GM21528 (cell line): Measurements from ENCODE around the gene ACBD6.

Experiments used
- ATAC-seq: cut with Tn5 transposase; IDR thresholded peaks from one replicate; pipeline ENCODE4 v1.9.1; 2021; ENCODE audit warnings: mild to moderate bottlenecking, moderate library complexity; ENCODE audit not compliant: unreplicated experiment, low FRiP score

Gene ACBD6

DNA sequence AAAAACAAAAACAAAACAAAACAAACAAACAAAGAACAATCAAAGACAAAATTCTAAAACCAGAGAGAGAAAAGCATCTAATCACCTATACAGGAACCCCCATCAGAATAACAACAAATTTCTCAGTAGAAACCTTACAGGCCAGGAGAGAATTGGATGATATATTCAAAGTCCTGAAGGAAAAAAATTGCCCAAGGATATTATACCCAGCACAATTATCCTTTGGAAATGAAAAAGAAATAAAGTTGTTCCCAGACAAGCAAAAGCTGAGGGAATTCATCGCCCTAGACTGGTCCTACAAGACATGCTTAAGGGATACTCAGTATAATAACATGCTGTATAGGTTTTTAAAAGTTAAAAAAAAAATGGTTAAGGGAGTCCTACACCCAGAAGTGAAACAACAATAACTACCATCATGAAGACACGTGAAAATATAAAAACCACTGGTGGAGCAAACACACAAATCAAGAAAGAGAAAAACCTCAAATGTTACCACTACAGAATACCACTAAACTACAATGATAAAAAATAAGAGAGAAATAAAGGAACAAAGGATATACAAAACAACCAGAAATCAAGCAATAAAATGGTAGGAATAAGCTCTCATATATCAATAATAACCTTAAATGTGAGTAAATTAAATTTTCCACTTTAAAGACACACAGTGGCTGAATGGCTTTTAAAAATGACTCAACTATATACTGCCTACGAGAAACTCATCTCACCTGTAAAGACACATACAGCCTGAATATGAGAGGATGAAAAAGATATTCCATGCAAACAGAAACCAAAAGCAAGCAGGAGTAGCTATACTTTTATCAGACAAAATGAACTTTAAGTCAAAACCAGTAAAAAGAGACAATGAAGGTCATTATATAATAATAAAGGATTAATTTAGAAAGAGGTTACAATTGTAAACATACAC is 121.9 kb downstream of the ACBD6 start:
- ATAC-seq = no peak

DNA sequence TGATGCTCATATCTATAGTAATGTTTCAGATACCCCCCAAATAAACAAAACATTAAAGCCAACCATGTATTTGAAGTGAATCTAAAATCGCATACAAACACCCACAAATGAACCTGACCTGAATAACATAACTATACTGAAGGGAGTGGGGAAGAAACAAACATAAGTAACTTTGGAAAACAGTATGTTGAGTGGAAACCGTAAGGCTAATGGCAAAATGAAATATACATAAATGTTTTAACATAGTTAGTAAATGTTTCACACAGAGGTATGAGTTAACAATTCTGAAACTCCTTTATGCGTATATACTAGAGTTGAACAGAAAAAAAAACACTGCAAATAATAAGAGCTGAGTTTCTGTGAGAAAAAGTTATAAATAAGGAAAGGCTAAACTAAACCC is 125.6 kb downstream of the ACBD6 start:
- ATAC-seq = no peak

DNA sequence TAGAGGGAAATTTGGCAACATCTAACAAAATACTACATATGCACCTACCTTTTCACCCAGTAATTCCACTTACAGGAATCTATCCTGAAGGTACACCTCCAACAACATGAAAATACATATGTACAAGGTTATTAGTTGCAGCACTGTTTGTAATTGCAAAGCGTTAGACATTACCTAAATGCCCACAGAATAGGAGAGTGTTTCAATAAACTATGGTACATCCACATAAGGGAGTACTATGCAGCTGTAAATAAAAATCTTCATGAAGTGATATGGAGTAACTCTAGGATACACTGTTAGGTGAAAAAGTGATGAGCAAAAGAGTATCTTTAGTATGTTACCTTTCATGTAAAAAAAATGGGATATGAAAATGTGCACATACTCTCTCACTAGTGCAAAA is 126.1 kb downstream of the ACBD6 start:
- ATAC-seq = no peak

DNA sequence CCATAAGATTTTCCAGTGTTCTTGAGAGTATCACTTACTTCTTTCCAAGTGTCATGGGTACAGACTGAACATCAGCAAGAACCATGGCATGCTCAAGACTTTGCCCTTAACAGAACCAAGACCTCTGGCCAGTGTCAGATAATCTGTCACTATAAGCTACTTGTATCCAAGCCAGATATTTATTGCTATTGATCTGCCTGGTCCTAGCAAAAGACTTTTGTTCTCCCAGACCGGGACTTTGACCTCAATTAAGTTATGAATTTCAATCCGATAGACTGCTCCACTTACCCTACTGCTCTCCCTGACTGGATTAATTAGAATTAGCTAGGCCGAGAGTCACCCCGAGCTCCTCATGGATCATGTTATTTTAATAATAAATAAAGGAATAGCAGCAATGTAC is 129.6 kb downstream of the ACBD6 start:
- no peak for ATAC-seq

DNA sequence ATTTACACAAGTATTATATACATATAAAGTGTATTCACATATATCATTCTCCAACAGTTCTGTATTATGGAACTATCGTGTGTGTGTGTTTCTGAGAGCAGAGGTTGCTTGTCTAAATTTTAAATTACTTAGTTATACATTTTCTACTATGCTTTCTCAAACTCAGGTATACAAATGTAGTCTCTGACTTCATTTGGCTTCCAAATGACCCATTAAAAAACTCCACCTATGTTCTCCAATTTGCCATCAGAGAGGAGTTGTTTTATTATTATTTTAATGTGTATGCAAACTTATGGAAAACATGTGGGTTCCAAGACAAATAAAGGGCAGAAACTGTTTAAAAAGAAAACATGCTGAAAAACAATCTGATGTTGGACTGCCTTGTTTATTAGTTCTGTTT is 131.8 kb downstream of the ACBD6 start:
- ATAC-seq = no peak

DNA sequence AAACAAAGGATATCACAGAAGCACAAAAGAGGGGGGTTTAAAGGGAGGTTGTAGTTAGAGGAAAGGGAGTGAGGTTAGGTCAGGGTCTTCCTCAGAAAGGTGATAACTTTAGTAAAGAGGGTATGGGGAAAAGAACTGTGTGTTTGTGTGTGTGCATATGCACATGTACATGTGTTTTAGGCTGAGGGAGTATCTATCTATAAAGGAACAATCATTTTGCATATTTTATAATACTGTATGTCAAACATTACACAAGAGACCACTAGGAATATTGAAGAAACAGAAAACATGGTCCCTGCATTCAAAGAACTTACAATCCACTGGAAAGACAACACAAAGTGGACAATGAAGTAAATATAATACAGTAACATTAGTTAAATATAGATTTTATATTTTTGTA is 132.2 kb downstream of the ACBD6 start:
- ATAC-seq = no peak

DNA sequence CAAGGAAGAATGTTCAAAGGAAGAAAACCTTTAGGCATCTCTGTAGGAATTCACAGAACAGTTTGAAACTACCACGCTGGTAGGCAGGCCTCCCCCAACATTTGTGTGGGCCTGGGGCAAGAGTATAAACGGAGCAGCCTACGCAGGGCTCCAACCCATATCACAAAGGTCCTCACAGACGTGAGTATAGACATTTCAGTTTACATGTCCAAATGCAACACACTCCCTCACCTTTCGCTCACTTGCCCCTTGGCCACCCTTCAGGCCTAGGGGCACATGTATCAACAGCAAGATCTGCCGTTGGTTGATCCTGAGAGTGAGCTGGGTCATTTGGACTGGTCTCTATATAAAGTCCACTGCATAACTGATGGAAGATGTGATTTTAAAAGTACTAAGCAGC is 133.3 kb downstream of the ACBD6 start:
- no peak for ATAC-seq

DNA sequence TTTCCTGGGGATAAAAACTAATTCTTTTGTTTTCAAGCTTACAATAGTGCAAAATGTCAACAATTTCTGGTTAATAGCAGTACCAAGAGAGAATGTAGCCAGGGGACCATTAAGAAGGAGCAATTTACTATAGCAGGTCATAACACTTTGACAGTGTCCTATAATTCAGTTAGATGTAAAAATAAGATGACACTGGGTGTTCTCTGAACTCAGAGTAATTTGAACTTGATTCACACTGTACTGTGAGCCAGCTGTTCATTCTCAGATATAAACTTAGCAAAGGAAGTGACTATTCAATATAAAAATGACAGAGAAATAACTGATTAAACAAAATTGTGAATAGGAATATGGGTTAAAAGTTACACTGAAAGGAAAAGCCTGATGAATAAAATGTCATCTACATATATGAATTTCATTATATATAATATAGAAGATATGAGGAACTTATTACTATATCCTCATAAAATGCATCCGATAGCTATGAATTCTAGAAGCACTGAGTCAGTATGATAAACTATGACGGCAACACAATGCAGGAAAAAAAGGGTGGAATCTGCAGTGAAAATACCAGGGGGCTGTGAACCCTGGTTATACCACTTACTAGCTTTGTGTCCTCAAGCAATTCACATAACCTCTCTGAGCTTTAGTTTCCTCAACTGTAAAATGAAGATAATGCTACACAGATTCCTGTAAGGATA is 135.9 kb downstream of the ACBD6 start:
- no peak for ATAC-seq

DNA sequence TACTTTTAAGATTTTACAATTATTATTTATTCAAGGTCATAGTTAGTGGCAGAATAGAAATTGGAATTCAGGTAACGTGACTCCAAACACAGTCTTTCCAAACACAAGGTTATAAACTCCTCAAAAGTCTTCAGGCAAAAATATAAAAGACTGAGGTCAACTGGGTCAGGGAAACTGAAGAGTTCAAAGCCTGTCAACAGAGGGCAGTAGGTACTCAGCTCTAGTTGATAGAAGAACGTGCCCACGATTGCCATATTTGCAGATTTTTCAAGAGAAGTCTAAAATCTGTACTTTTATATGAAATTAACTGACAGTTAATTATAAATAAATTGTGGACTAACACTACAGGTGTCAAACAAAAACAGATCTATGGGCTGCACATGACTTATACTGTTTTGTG is 137.3 kb downstream of the ACBD6 start:
- no peak for ATAC-seq

DNA sequence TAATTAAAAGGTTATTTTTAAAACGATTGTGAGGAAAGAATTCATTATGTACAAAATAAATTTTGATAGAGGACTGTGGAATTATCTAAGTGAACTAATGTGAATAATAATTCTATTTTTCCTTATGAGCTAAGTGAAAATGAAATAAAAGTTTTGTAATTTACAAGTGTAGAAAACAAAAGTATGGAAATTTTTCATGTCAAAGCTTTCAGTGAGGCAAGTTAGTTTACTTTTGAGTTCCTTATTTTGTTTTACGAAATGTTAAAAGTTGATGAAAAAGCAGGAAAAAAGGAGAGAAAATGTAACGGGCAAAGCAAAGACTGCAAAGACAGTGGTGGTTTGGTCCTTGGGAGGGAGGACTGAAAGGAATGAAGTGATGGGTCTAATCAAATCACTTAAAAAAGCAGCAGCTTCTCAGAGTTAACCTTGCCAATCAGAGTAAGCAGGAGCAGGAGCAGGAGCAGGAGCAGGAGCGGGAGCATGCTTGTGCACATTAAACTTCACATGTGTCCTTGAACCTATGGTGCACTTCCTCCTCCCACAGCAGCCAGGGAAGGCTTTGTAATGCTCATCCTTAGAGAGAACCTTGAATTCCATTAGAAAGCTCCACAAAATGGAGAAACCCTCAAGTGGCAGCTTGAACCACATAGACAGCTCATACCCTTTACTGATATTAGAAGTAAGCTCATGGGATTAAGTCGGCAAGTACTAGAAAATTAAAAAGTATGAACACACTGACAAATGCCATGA is 139.0 kb downstream of the ACBD6 start:
- ATAC-seq = no peak

DNA sequence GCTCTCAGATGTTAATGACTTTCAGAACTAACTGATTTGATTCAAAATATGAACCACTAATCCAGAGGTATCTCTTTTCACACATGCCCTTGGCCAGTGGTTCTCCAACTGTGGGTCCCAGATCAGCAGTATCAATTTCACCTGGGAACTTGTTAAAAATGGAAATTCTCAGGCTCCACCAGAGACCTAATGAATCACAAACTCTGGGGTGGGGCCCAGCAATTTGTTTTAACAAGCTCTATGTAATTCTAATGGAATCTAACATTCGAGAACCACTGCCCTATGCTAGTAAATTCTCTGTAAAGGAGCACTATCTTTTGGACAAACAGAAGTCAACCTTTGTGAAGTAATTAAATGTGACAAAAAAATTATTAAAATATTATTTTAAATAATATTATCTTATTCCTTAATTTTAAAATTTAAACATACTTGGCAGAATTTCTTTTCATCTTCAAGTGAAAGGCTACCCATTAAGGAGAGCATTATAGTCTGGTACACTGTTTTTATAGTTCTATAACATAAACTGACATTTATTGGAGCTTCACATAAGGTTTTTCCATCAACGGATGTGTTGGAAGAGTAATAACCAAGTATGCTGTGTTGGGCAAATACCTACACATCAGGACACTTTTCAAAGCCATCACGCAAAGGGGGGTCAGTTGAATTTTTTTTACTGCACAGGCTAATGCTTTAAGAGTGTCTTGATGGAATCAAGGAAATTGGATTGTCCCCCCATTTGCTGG is 141.9 kb downstream of the ACBD6 start:
- ATAC-seq = no peak

DNA sequence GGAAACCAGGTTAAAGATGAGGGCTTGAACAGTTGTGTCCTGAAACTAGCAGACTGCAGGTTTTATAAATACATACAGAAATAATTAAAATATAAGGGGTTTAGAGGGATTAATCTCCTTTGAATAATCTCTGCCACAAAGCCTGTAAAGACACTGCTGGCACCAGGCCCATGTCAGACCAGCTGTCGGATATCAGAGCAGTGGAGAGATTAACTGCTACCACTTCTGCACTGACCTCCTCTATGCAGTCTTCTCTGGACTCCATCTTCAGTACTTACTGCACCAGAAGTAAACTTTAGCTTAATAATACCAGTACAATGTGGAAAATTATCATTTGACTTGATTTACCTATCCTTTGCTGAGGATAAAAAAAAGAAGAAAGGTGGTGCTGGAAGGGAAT is 143.7 kb downstream of the ACBD6 start:
- ATAC-seq = no peak

DNA sequence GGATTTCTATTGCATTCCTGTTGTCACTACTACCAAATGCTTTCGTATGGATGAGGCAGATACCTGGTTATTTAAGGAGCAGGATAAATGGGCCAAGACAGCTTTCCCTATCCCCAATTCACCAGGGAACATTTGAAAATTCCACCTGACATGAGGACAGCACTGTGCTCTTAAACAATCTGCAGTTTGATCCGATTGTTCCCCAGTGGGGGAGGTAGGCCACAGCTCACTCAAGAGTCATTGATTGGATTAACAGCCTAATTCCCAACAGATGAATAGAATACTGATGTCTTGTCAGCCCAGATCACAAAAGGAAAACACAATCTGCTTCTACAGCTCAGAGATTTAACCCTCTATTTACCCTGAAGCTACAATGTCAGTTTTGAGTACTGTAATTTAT is 148.4 kb downstream of the ACBD6 start:
- ATAC-seq = no peak

DNA sequence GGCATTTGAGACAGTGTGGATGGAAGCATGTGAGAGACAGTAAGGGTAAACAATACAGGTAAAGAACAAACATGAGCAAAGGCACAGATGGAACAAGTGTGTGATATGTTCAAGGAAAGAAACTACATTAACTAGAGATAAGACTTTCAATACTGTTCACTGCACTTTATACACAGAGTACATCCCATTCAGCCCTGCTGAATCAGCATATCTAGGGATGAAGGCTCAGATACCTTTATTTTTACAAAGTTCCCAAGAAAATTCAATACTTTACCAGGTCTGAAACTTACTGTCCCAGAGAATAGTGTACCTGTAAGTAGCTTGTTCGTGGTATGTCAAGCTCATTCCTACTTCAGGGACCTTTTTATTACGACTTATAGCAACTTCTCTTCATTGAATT is 149.8 kb downstream of the ACBD6 start:
- ATAC-seq = no peak

DNA sequence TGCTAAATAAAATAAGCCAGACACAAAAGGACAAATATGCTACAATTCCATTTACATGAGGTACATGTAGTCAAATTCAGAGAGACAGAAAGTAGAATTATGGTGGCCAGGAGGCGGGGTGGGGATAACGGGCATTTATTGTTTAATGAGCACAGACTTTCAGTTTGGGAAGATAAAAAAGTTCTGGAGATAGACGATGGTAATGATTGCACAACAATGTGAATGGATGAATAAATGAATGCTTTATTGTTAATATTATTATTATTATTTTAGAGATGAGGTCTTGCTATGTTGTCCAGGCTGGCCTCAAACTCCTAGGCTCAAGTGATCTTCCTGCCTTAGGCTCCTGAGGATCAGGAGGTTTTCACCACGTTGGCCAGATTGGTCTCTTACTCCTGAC is 150.4 kb downstream of the ACBD6 start:
- no peak for ATAC-seq

DNA sequence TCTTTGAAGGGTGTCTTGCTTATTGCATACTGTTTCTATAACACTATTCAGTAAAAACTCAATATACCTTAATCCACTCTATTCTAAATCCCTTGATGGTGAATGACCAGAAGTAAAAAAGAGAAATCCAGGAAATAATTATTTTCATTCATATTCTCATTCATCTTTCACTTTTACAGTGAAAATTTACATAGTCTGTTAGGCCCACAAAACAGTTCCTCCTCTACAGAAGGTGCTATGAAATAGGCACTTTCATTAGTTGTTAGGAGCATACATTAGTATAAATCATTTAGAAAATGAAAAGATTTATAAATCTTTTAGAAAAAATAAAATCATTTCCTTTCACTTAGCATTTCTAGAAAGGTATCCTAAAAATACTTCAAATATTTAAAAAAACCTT is 157.2 kb downstream of the ACBD6 start:
- no peak for ATAC-seq

DNA sequence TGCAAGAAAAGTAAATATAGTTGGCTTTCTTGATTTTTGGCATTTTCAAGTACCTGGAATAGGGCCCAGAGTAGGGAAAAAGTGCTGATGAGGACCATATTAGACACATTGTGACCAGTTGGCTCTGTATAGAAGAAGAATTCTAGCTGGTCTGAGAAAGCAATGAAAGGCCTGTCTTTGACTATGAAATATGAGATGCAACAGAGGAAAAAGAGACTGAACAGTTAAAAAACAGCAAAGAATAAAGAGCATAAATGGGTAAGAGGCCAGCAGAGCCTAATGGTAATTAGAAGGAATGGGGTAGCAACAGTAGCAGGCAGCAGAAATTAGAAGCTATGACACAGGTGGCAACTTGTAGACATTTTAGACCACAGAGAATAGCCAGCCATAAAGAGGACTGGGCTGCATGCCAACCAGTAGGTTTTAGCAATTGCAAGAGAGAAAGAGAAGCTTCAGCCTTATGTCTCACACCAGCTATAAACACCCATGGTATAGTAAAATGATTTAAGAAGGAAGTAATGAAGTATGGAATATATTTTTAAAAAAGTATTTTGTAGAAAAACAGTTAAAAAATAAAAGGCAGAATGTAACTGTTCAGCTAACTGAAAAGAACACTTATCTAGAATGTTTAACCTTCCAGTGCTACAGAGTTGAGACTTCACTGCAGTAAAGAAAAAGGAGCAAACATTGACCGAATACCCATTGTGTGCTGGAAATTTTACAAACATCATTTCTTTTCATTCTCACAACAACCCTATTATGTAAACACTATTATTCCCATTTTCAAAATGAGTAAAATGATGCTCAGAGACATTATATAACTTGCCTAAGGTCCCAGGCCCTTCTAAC is 158.2 kb downstream of the ACBD6 start:
- no peak for ATAC-seq

DNA sequence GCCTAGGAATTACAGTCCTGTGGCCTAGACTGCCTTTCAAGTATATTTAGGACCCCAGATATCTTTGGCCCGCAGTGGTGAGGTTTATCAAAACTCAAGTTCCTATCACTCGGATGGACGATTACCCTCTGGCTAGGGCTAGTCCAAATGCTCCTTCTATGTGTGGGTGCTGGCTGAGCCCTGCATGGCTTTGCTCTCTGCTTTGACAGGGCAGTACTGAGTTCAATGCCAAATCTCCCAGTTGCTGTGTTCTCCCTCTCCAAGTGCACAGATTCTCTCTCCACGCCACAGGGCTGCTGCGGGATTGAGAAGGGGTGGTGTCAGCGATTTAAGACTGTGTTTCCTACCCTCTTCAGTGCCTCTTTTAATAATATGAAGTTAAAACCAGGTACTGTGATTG is 175.3 kb downstream of the ACBD6 start:
- ATAC-seq = no peak

DNA sequence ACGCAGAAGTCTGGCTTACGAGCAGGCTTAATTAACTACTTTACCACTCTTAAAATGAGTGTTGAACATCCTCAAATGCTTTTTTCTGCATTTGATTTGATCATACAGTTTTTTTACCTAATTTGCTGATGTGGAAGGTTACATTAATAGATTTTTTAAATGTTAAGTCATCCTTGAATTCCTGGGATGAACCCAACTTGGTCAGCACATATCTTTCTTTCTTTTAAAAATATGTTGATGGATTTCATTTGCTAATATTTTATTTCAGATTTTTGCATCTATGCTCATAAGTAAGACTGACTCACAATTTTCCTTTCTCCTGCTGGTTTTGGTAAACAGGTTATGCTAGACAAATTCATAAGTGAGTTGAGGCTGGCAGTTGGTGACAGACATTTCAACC is 189.5 kb downstream of the ACBD6 start:
- ATAC-seq = no peak
